Esophagus muscularis mucosa (tissue), 4 donors: ENCODE results near the gene CSNK2A1. TPM values are rescaled to one million over a fixed set of nuclear protein-coding genes. Genes with fewer than 3 reads are reported as not detected.
"Not testable (repeated sequence)": the region's sequence is repeated elsewhere in the genome, so short reads cannot be mapped to it uniquely, and the experiment has no call there.

Experiments used
- DNase-seq: peaks from one replicate; pipeline ENCODE4 v3.0.0-alpha.2; 2017; ENCODE audit errors: extremely low spot score
- H3K27ac ChIP-seq, 4 donors: fragments of 200-600 bp; sonication (generic); replicated peaks in 1 of 4; 1 replicate in 3 of 4; 2 replicates in 1 of 4; pipeline ENCODE4 v1.5.1; 2016 to 2019; ENCODE audit warnings: mild to moderate bottlenecking in 1 of 4
- H3K27me3 ChIP-seq, 4 donors: fragments of 200-600 bp; sonication (generic); one replicate each; pipeline versions ENCODE4 v1.5.1 to v1.6.0; 2016 to 2019
- H3K36me3 ChIP-seq, 4 donors: fragments of 200-600 bp; sonication (generic); one replicate each; pipeline ENCODE4 v1.5.1; 2016 to 2019
- H3K4me1 ChIP-seq, 4 donors: fragments of 200-600 bp; sonication (generic); one replicate each; pipeline ENCODE4 v1.5.1; 2016 to 2019
- H3K4me3 ChIP-seq, 4 donors: fragments of 200-600 bp; sonication (generic); 1 replicate in 2 of 4; 2 replicates in 2 of 4; pipeline ENCODE4 v1.5.1; 2016 to 2019; ENCODE audit warnings: mild to moderate bottlenecking in 4 of 4, moderate library complexity in 1 of 4
- H3K9me3 ChIP-seq, 4 donors: fragments of 200-600 bp; sonication (generic); 1 replicate in 3 of 4; 2 replicates in 1 of 4; pipeline ENCODE4 v1.5.1; 2016 to 2019
- EP300 ChIP-seq: sonication (generic); formaldehyde crosslinking; IDR thresholded peaks from one replicate; pipeline ENCODE4 v1.6.1; 2017; ENCODE audit warnings: antibody characterized with exemption
- POLR2A ChIP-seq: fragments of 450-650 bp; IDR thresholded peaks from one replicate; pipeline ENCODE4 v1.6.1; 2017; ENCODE audit warnings: antibody characterized with exemption, moderate library complexity, mild to moderate bottlenecking, low read depth
- POLR2AphosphoS5 ChIP-seq, 2 donors: sonication (generic); formaldehyde crosslinking; IDR thresholded peaks; one replicate each; pipeline ENCODE4 v1.6.1; 2017; ENCODE audit warnings: antibody characterized with exemption in 2 of 2
- WGBS: methylation state at CpG from one replicate; pipeline ENCODE4 v1.1.5; 2018; 5-methylcytosine and 5-hydroxymethylcytosine counted together
- intact Hi-C: fragments of 100-400 bp; cut with DNase I; formaldehyde crosslinking; loops from one replicate; pipeline ENCODE4 v1.15.1; 2023
- total RNA-seq, 4 donors: library from RNA; depleted of rRNA; stranded (reverse); fragments of >200 nt; gene quantifications; one replicate each; pipeline versions ENCODE4 v1.1.0 to v1.2.1, GENCODE V29; 2016
- TF ChIP-seq, protein P1 (sequence below), 3 experiments: fragments of 200-600 bp in 2 of 3; fragments of 450-650 bp in 1 of 3; sonication (generic) in 2 of 3; IDR thresholded peaks; one replicate each; pipeline ENCODE4 v1.5.1; 2017 to 2019; ENCODE audit warnings: antibody characterized with exemption in 3 of 3, mild to moderate bottlenecking in 2 of 3, moderate library complexity in 1 of 3

CSNK2A1 gene
- total RNA-seq, 4 donors from 2014 or later: 41.5 to 69.5 (median 53.6) TPM

DNA sequence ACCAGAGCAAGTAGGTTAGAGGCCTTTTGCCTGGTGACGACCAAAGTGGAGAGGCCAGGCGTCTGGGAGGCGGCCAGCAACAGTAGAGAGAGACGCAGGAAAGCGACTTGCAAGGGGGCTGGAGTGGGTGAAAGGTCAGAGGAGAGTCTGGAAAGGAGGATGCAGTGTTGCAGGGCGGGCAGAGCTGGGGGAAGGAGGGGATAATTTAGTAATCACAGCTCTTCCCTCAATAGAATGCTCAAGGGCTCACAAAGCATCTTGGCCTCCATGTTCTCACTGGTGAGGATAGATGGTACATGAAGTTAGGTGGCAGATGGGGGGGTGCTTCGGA lies 41.3 kb upstream of the CSNK2A1 start:
- DNase-seq: no peak
- no peaks in the 10 kb centered on the region for H3K36me3 ChIP-seq
- intact Hi-C loops: no loop called here
- TF ChIP-seq EP300: no peak
- no peak for TF ChIP-seq POLR2A
- TF ChIP-seq, protein P1, sequence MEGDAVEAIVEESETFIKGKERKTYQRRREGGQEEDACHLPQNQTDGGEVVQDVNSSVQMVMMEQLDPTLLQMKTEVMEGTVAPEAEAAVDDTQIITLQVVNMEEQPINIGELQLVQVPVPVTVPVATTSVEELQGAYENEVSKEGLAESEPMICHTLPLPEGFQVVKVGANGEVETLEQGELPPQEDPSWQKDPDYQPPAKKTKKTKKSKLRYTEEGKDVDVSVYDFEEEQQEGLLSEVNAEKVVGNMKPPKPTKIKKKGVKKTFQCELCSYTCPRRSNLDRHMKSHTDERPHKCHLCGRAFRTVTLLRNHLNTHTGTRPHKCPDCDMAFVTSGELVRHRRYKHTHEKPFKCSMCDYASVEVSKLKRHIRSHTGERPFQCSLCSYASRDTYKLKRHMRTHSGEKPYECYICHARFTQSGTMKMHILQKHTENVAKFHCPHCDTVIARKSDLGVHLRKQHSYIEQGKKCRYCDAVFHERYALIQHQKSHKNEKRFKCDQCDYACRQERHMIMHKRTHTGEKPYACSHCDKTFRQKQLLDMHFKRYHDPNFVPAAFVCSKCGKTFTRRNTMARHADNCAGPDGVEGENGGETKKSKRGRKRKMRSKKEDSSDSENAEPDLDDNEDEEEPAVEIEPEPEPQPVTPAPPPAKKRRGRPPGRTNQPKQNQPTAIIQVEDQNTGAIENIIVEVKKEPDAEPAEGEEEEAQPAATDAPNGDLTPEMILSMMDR (IDR thresholded peaks at IDR 0.05): no peak
- TF ChIP-seq POLR2AphosphoS5 (IDR thresholded peaks at IDR 0.05): no peak
- peaks cover 0 to 38% (median 0%) of the 10 kb centered on the region in 4 donors for H3K27me3 ChIP-seq
- H3K27ac ChIP-seq: no peak overlapping the region
- no peak overlapping the region for H3K4me3 ChIP-seq
- WGBS: 73% methylated on average over 7 of the region's 7 CpGs
- peaks cover 0 to 15% (median 10%) of the 10 kb centered on the region in 4 donors for H3K4me1 ChIP-seq
- no peaks in the 10 kb centered on the region for H3K9me3 ChIP-seq

DNA sequence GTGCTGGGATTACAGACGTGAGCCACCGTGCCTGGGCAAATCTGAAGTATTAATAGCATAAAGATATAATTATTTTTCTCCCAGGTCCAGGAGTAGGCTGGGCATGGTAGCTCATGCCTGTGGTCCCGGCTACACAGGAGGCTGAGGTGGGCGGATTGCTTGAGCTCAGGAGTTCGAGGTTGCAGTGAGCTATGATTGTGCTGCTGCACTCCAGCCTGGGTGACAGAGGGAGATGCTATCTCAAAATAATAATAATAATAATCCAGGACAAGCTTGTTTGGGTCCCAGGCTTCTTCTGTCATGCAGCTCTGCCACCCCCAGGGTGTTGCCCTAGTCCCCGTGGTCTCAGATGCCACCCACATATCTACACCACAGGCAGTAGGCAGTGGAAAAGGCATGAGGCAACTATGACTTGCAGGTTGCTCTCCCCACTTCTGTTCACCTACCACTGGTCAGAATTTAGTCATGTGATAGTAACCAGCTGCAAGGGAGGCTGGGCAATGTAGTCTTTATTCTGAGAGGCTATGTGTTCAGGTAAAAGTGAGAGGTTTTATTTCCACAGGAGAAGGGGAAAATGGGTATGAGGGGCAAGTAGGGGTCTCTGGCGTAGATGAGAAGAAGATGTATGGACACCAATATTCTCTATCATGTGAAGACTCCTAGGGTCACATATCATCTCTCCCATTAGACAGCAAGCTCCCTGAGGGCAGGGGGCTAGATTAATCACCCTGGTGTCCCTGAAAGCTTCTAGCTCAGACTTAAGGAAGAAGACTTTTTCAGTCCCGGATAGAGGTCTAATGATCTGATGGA lies 40.8 kb upstream of the CSNK2A1 start:
- peaks cover 0 to 12% (median 10%) of the 10 kb centered on the region in 4 donors for H3K4me1 ChIP-seq
- peaks cover 0 to 38% (median 0%) of the 10 kb centered on the region in 4 donors for H3K27me3 ChIP-seq
- H3K27ac ChIP-seq: no peak overlapping the region
- WGBS: 76% methylated on average over 8 of the region's 8 CpGs
- intact Hi-C loops: no loop called here
- no peak overlapping the region for H3K4me3 ChIP-seq
- no peaks in the 10 kb centered on the region for H3K36me3 ChIP-seq
- DNase-seq: no peak
- TF ChIP-seq POLR2AphosphoS5 (IDR thresholded peaks at IDR 0.05): no peak
- TF ChIP-seq, protein P1 (IDR thresholded peaks at IDR 0.05): no peak
- no peak for TF ChIP-seq EP300
- TF ChIP-seq POLR2A: no peak
- H3K9me3 ChIP-seq: no peaks in the 10 kb centered on the region

DNA sequence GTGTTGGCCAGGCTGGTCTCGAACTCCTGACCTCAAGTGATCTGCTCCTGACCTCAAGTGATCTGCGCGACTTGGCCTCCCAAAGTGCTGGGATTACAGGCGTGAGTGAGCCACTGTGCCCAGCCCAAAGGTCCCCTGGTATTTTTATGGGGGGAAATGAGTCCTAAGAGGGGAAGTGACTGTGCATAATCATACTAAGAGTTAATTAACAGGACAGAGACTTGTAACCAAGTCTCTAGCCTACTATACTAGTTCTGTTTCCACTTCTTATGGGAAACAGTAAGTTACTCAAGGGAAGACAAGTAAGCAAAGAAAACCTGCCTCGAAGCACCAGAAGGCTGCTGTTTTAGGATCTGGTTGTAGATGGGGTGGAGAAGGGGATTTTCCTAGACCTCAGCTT lies 38.6 kb upstream of the CSNK2A1 start:
- H3K27me3 ChIP-seq: peaks cover 0 to 38% (median 0%) of the 10 kb centered on the region in 4 donors
- WGBS: 77% methylated on average over 5 of the region's 5 CpGs
- no peak for TF ChIP-seq POLR2A
- TF ChIP-seq, protein P1 (IDR thresholded peaks at IDR 0.05): no peak
- no peak for TF ChIP-seq EP300
- no peak for TF ChIP-seq POLR2AphosphoS5 (IDR thresholded peaks at IDR 0.05)
- no peak for DNase-seq
- H3K36me3 ChIP-seq: no peaks in the 10 kb centered on the region
- H3K9me3 ChIP-seq: no peaks in the 10 kb centered on the region
- peaks cover 0 to 1% (median 0%) of the 10 kb centered on the region in 4 donors for H3K4me1 ChIP-seq
- intact Hi-C loops: no loop called here
- no peak overlapping the region for H3K27ac ChIP-seq
- H3K4me3 ChIP-seq: no peak overlapping the region

DNA sequence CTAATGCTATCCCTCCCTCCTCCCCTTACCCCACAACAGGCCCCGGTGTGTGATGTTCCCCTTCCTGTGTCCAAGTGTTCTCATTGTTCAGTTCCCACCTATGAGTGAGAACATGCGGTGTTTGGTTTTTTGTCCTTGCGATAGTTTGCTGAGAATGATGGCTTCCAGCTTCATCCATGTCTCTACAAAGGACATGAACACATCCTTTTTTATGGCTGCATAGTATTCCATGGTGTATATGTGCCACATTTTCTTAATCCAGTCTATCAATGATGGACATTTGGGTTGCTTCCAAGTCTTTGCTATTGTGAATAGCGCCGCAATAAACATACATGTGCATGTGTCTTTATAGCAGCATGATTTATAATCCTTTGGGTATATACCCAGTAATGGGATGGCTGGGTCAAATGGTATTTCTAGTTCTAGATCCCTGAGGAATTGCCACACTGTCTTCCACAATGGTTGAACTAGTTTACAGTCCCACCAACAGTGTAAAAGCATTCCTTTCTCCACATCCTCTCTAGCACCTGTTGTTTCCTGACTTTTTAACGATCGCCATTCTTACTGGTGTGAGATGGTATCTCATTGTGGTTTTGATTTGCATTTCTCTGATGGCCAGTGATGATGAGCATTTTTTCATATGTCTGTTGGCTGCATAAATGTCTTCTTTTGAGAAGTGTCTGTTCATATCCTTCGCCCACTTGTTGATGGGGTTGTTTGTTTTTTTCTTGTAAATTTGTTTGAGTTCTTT lies 35.5 kb upstream of the CSNK2A1 start:
- H3K4me3 ChIP-seq, intact Hi-C loops, H3K36me3 ChIP-seq, DNase-seq, H3K27ac ChIP-seq, H3K9me3 ChIP-seq: not testable (repeated sequence)
- 88% methylated on average over 8 of the region's 8 CpGs for WGBS
- peaks cover 0 to 22% (median 0%) of the 10 kb centered on the region in 4 donors for H3K4me1 ChIP-seq
- peaks cover 0 to 48% (median 0%) of the 10 kb centered on the region in 4 donors for H3K27me3 ChIP-seq

DNA sequence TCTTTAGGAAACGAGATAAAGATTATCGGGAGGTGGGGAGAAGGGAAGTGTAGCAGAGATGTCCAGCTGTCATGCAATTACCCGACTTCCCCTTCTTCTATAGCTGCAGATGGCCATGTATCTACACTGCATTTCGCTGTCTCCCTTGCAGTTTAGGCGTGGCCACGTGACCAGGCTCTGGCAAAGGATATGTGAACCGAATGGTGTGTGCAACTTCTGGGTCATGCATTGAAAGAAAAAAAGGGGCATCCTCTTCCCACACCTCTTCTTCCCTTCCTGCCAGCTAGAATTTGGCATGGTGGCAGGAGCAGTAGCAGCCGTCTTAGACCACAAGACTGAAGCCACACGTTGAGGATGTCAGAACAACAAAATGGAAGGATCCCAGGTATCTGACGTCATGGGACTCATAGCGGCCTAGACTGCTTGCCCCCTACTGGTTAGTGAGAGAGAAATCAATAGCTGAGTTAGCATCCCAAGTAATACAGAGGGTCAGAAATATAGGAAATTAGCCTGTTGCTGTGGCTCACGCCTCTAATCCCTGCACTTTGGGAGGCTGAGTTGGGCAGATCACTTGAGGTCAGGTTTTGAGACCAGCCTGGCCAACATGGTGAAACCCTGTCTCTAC lies 33.7 kb upstream of the CSNK2A1 start:
- TF ChIP-seq, protein P1 (IDR thresholded peaks at IDR 0.05): no peak
- TF ChIP-seq POLR2A (no peak), POLR2AphosphoS5 (IDR thresholded peaks at IDR 0.05) (no peak), EP300 (no peak)
- no peaks in the 10 kb centered on the region for H3K9me3 ChIP-seq
- H3K4me1 ChIP-seq: peaks cover 8 to 40% (median 9%) of the 10 kb centered on the region in 4 donors
- no peak overlapping the region for H3K27ac ChIP-seq
- 67% methylated on average over 12 of the region's 12 CpGs for WGBS
- H3K36me3 ChIP-seq: no peaks in the 10 kb centered on the region
- intact Hi-C loops: no loop called here
- H3K4me3 ChIP-seq: no peak overlapping the region
- H3K27me3 ChIP-seq: peaks cover 0 to 49% (median 0%) of the 10 kb centered on the region in 4 donors
- DNase-seq: no peak
